Stimulated activated CD4-positive, alpha-beta T cell treated with anti-CD3 and anti-CD28 coated beads, Interleukin-2, amount 100 ng/mL, for 24 hours (primary cell): ENCODE measurements around the gene VTA1.
"Not testable (repeated sequence)": the region's sequence is repeated elsewhere in the genome, so short reads cannot be mapped to it uniquely, and the experiment has no call there.

ENCODE experiments used
- DNase-seq, 2 donors: peaks; one replicate each; pipeline ENCODE4 v3.0.0-alpha.2; 2020

Gene VTA1

DNA sequence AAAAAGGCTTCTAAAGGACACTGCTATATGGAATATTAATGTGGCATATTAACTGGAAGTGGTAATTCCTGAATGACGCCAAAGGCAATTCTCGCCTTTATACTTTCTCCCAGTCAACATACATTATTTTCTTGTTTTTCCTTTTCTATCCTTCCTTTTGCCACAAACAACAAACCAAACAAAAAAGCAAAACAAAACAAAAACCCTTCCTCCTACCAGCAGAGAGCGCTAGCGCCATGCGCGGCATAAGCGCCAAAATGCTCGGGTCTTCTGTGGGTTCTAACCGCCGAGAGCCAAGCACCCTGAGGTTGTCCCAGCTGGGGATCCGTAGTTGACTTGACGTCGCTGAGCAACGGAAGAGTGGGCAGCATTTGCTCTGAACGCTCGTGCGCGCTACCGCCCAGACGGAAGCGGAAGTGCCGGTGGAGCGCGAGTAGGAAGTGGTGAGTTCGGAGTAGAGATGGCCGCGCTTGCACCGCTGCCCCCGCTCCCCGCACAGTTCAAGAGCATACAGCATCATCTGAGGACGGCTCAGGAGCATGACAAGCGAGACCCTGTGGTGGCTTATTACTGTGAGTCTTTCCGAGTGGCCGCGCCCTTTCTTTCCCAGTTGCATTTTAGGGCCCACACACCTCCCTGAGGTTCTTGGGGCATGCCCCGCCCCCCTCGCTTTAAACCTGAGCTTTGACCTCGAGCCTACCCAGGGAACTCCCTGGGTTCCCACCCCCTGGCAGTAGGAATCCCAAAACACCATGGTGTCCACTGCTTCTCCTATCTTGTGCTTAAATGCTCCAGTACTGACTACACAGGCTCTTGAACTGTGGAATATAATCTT, at the start of gene VTA1, which contains the start of gene NMBR:
VTA1 (plus strand) TSS at position 436 of the 835 bp plus-strand sequence; CDS start at position 461, 25 bp downstream.
NMBR (minus strand) TSS at position 295 of the 835 bp plus-strand sequence. CDS start 58,464 bp downstream, outside the sequence.
- DNase-seq, result peak; percentile 94 to 96

- not testable (repeated sequence) for DNase-seq
Measured at GRCh38 chr6:142104820-142105219, 42.2 kb upstream of the VTA1 start.

DNA sequence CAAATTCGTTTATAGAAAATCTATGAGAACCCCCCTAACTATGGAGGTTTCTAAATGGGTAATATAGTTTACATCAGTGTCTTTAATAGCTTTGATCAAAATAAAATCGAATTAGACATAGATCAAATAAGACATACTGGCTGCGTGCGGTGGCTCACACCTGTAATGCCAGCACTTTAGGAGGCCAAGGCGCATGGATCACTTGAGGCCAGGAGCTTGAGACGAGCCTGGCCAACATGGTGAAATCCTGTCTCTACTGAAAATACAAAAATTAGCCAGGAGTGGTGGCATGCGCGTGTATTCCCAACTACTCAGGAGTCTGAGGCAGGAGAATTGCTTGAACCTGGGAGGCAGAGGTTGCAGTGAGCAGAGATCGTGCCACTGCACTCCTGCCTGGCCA, 36.2 kb upstream of the VTA1 start:
- DNase-seq, result not testable (repeated sequence)

DNA sequence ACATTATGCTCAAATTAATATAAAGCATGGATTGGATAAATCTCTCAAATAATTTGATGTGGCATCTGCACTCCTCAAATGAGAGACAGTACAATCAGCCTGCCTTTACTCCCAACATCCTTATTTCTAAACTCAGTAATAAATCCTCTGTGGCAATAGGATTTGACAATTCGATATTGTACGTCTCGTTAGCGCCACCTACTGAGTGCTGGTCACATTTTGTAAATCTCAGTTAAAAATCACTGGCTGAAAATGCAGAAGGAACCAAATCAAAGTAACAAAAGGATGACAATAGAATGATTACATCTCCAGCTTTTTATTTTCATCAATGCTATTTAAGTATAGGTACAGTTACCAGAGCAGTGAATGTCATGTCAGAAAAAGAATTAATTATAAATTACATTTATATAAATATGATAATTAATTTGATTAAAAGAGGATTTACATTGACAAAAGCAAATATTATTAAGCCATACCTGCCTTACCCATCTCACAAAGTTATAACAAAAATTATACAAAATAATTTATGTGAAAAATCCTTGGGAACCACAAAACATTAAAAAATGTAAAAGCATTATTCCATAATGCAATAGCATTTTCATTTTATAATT, 34.5 kb upstream of the VTA1 start:
- peak; percentile 81 for DNase-seq

DNA sequence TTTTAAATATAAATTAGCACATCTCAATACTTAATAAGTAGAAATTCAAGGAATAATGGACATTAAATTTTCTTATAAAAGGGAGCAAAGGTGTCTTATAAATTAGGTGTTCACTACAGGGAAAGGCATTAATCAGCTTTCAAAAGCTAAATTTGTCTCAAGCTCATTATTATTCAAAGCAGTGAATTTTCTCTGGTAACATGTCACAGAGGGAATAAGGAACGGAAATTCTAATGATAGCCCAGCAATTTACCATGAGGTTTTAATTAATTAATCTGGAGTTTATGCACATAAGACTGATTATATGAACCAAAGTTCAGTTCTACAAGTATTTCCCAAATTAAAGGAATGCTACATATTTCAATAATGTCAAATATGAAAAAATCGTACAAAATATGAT, 29.7 kb upstream of the VTA1 start:
- DNase-seq, result no peak

DNA sequence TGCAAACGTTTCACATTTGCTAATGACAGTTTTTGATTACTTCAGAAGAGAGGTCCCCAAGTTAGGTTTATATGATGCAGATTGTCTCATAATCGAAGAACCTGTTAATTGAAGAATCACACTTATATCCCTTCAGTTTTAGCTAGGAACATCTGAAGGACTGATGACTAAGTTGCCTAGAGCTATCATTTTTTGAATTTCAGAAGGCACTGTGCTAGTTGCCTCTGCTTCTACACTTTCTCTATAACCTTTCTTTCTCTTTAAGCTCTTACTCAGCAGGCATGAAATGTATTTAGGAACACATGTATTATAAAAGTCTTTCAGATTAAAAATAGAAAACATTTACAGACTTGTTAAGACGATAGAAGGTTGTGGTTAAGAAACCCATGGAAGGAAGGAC, 28.7 kb upstream of the VTA1 start:
- no peak for DNase-seq

DNA sequence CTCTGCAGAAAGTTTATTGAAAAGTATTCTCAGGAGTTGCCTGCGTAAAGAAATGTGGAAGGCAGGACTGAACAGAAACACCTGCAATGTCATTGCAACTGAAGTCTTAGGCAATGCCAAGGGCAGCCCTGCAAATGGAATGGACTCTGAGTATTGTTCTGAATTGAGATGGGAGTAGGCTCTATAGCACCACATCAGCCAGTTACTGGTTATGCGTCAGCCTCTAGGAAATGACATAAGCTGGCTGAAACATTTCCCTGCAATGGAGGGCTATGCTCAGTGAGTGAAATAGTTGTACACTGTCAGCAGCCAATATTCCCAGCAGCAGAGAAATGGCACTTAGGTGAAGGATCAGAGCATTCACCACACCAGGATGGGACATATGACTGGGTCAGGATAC, 28.1 kb upstream of the VTA1 start:
- DNase-seq, result no peak

GRCh38 chr6:142121342-142121741, 25.7 kb upstream of the VTA1 start:
- no peak for DNase-seq

DNA sequence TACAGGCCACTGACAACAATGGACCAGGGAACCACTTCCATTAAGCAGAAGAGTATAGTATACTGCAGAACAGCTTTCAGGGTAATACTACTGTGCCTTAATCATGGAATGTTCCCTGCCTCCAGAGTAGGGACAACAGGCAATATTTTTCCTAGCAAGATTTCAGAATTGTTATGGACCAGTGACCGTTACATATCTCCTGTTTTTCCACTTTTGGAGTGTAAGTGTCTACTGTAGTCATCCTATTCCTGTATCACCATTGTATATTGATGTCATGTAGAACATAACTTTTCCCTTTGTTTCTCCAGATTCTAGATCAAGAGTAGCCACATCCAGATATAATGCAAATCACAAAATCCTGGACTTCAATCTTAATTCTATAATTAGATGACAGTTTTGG, 16.2 kb upstream of the VTA1 start:
- no peak for DNase-seq

DNA sequence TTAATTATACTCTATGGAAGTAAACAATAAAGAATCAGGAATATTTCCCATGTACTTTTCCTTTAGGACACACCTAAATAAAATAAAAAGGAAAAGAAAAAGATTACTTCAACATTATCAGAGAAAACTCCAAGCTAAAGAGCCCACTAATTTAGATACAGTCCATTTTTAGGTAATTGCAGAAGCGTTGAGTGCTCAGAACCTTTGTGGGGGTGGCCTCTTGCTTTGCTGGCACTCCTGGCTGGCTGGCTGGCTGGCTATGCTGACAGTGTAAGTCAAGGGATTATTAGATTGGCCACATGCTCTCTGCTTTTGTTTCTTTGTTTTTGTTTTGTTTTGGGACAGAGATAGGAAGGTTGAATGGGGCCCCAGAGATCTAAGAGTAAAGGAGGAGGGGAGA, 14.4 kb upstream of the VTA1 start, which contains the start of gene GJE1:
GJE1 (plus strand) TSS at position 301 of the 400 bp plus-strand sequence. CDS start 234 bp downstream, outside the sequence.
- no peak for DNase-seq

DNA sequence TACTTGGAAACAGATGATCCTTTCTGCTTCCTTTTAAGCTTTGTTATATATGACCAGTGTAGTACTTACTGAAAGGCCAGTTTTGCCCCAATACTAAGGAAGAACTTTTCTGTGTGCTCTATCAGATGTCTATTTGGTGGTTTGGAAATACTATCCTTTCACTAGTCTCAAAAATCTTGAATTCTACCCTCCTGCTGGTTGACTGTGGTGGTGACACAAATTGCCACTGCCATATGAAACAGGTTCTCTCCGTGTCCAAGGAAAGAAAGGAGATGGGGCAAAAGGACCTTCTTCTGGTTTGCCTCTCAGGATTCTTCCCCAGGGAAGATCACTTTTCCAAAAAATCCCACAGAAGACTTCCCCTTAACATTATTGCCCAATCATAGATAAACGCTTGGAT, 8.2 kb upstream of the VTA1 start:
- DNase-seq, result no peak

GRCh38 chr6:142141531-142141930, 5.5 kb upstream of the VTA1 start:
- DNase-seq, result not testable (repeated sequence)

DNA sequence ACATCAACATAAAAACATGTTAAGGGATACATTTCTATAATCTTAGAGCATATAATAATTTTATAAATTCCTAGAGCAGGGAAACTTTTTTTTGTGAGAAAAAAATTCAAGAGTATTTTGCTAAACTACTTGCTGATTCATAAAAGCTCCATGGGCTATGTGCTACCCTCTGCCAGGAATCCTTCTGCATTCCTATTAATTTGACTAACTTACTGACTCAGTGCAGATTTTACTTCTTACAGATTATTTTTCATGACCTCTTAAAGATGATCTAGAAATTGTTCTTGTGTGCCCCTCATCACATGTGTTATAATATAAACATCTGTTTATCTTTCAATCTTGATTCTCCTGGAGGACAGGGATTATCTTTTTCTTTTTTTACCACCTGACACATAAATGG, 5.7 kb downstream of the VTA1 start:
- no peak for DNase-seq

GRCh38 chr6:142153196-142153595, 6.1 kb downstream of the VTA1 start:
- DNase-seq, result no peak

DNA sequence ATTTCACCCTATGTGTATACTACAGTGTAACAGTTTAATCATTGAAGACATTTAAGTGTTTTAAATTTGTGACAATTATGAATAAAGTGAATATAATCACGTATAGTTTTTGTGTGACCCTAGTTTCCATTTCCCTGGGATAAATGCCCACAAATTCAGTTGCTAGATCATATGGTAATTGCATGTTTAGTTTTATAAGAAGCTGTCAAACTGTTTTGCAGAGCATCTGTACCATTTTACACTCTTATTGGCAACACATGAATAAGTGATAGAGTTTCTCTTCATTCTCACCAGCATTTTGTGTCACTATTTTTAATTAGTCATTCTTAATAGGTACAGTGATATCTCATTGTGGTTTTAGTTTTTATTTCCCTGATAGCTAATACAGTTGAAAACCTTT, 7.3 kb downstream of the VTA1 start:
- DNase-seq, result no peak

- DNase-seq, result no peak
Measured at GRCh38 chr6:142155091-142155490, 8.0 kb downstream of the VTA1 start.

DNA sequence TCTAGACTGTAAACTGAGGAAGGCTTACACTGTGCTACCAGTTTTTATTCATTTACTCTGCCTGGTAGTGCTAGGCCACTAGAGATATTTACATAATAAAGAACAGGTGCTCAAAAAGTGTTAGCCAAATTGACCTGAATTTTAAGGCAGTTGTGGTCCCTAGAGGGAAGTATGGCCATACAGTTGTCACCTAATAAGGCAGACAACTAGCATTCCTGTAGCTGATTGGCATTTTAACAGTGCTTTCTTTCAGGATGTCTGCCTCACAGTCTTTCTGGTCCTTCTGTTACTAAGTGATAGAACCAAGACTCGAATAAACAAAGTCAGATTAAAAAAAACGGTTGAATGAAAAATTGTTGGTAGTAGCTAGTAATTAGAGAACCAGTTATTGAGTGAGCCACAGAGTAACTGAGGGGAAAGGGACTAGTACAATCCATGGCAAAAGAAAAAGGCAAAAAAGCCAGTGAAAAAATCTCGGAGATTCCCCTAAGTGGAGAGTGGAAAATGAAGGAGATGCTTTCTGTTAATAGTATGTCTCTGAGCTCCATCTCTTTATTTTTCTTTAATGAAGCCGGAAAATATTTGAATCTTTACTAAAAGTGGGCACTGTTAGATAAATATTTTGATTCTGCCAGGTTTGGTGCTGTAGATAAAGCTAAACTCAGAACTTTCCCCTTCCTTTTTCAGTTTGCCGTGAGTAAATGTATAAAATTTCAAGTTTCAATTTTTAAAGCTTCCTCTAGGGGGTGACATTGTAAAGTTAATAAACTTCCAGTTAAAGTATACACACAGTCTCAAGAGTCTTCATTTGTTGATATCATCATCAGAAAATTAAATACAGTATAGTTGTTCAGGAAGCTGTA, 9.1 kb downstream of the VTA1 start:
- no peak for DNase-seq

DNA sequence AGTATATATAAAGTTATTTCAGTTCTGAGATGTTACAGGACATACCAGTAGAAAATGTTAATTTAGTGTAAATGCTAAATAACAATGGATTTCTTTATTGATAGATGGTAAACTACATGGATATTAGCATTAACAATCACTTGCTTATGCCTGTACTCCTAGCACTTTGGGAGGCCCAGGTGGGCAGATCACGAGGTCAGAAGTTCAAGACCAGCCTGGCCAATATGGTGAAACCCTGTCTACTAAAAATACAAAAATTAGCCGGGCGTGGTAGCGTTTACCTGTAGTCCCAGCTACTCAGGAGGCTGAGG, 9.7 kb downstream of the VTA1 start:
- DNase-seq, result not testable (repeated sequence)

- no peak for DNase-seq
Measured at GRCh38 chr6:142162780-142163179, 15.7 kb downstream of the VTA1 start.

GRCh38 chr6:142165227-142165626, 18.2 kb downstream of the VTA1 start:
- no peak for DNase-seq

DNA sequence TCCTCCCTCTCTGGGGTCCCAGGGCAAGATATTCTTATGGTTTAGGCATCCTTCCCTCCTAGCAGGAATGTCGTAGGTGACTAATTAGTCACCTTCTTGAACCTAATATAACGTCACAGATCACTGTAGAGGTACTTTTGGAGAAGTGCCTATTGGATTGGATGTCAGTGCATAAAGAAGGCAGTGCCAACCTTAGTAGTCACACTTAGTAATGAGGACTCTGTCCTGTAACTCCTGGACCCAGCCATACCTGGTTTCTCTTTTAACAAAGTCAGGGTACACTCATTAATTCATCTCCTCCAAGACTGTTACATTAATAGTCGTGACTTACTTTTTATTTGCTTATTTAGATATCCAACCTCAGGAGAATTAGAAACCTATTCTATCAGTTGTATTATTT, 20.0 kb downstream of the VTA1 start:
- DNase-seq, result no peak

- no peak for DNase-seq
Measured at GRCh38 chr6:142167486-142167885, 20.4 kb downstream of the VTA1 start.

GRCh38 chr6:142171351-142171750, 24.3 kb downstream of the VTA1 start:
- DNase-seq, result no peak
